Measurements from ENCODE around the gene HSDL1.

HSDL1 gene

DNA sequence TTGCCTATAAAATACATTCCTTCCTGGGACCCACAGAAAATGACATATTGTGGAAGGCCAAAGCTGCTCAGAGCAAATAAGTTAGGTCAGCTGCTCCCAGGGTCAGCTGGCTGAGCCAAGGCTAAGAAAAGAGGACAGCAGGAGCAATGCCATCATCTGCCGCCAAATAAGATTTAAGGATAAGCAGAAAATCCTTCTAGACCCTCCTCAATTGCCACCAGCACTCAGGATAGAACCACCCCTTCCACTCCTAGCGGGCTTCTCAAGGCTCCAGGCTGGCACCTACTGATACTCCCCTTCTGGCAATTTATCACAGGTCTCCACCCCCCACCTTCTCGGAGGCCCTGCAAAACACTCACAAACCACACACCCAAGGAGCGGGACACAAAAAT is 51.1 kb downstream of the HSDL1 start:
- no peak overlapping the region for H3K9ac ChIP-seq (ENCODE audit: low read depth, low read length)
- H3K36me3 ChIP-seq (ENCODE audit: control insufficient read depth, insufficient read depth, low read length), result peaks cover 20% of the 10 kb centered on the region
- no peaks in the 10 kb centered on the region for H3K9me3 ChIP-seq (ENCODE audit: control insufficient read depth, insufficient read depth, low read length)
- no peaks in the 10 kb centered on the region for H3K4me1 ChIP-seq (ENCODE audit: control insufficient read depth, insufficient read depth, low read length)
- H3K4me3 ChIP-seq (ENCODE audit: low read depth, low read length), result no peak overlapping the region
- no peaks in the 10 kb centered on the region for H3K27me3 ChIP-seq (ENCODE audit: control insufficient read depth, insufficient read depth, low read length)

DNA sequence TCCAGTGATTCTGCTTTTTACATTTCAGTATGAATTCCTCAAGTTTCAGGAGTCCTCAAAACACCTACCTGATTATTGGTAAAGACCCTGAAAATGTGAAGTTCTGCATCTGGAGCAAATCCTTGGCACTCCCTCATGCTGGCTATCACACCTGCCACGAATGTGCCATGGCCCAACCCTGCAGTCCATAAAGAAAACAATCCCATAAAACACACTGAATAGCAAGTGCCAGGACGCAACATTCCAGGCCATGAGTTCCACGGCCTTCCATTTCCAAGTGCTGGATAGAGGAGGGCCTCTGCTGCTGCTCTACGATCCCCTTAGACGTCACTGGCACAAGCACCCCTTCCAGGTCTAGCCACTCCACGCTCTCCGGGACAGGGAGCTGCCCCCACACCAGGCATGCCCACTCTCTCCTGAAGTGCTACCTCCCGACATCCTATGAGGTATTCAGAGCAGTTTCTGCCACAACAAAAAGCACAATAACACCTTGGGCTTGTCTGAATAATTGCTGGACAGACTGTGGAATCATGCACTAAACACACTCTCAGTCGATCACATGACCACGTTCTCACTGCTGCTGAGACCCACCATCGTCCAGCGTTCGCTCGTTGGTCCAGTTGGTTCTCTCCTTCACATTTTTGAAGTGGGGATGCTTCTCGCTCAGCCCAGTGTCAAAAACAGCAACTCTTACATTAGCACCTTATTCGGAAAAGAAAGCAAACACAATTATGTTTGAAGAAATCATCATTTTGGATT is 51.7 kb downstream of the HSDL1 start:
- Histone ChIP-seq H3K36me3 (ENCODE audit: control insufficient read depth, insufficient read depth, low read length) (peaks cover 20% of the 10 kb centered on the region), H3K9ac (ENCODE audit: low read depth, low read length) (no peak overlapping the region), H3K4me1 (ENCODE audit: control insufficient read depth, insufficient read depth, low read length) (no peaks in the 10 kb centered on the region), H3K4me3 (ENCODE audit: low read depth, low read length) (no peak overlapping the region), H3K27me3 (ENCODE audit: control insufficient read depth, insufficient read depth, low read length) (no peaks in the 10 kb centered on the region), H3K9me3 (ENCODE audit: control insufficient read depth, insufficient read depth, low read length) (no peaks in the 10 kb centered on the region)

DNA sequence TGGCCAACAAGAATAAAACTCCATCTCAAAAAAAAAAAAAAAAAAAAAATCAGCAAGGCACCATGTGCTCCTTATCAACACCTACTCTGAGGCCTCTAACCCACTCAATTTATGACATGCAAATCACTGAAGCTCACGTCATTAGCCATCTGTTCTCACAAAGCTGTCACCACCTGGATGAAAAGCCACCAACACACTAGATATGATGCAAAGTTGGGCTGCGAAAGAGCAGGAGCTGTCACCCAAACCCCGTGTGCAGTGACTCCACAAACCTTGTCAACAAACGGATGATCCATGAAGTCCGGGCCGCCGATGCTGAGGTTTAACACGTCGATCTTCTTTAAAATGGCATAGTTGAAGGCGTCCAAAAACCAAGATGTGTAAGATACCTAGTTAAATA is 53.5 kb downstream of the HSDL1 start:
- Histone ChIP-seq H3K36me3 (ENCODE audit: control insufficient read depth, insufficient read depth, low read length) (peaks cover 18% of the 10 kb centered on the region), H3K9me3 (ENCODE audit: control insufficient read depth, insufficient read depth, low read length) (no peaks in the 10 kb centered on the region), H3K27me3 (ENCODE audit: control insufficient read depth, insufficient read depth, low read length) (no peaks in the 10 kb centered on the region), H3K9ac (ENCODE audit: low read depth, low read length) (no peak overlapping the region), H3K4me3 (ENCODE audit: low read depth, low read length) (no peak overlapping the region), H3K4me1 (ENCODE audit: control insufficient read depth, insufficient read depth, low read length) (no peaks in the 10 kb centered on the region)

DNA sequence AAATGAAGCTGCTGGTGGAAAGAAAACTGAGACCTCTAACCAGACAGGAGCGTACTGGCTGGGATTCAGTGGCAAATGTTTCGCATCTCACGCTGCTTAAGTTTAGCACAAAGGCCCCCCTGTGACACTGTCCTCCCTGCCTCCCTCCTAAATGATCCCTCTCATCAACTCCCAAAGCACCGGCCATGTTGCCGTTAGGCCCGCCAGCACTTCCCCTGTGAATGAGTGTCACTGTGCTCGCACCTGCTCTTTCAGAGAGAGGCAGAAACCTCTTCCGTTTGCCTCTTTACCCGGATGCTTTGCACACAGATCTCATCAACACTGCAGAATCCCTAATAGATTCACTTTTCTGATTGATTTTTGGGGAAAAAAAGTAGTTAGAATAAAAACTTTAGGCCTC is 54.8 kb downstream of the HSDL1 start:
- H3K4me1 ChIP-seq (ENCODE audit: control insufficient read depth, insufficient read depth, low read length), result no peaks in the 10 kb centered on the region
- no peaks in the 10 kb centered on the region for H3K27me3 ChIP-seq (ENCODE audit: control insufficient read depth, insufficient read depth, low read length)
- no peak overlapping the region for H3K9ac ChIP-seq (ENCODE audit: low read depth, low read length)
- peaks cover 19% of the 10 kb centered on the region for H3K36me3 ChIP-seq (ENCODE audit: control insufficient read depth, insufficient read depth, low read length)
- no peaks in the 10 kb centered on the region for H3K9me3 ChIP-seq (ENCODE audit: control insufficient read depth, insufficient read depth, low read length)
- H3K4me3 ChIP-seq (ENCODE audit: low read depth, low read length), result no peak overlapping the region

GRCh38 chr16:84088695-84089395 is 56.1 kb downstream of the HSDL1 start:
- H3K36me3 ChIP-seq (ENCODE audit: control insufficient read depth, insufficient read depth, low read length), result peaks cover 14% of the 10 kb centered on the region
- H3K27me3 ChIP-seq (ENCODE audit: control insufficient read depth, insufficient read depth, low read length), result no peaks in the 10 kb centered on the region
- no peaks in the 10 kb centered on the region for H3K9me3 ChIP-seq (ENCODE audit: control insufficient read depth, insufficient read depth, low read length)
- no peaks in the 10 kb centered on the region for H3K4me1 ChIP-seq (ENCODE audit: control insufficient read depth, insufficient read depth, low read length)
- no peak overlapping the region for H3K4me3 ChIP-seq (ENCODE audit: low read depth, low read length)
- H3K9ac ChIP-seq (ENCODE audit: low read depth, low read length), result no peak overlapping the region

- H3K36me3 ChIP-seq (ENCODE audit: control insufficient read depth, insufficient read depth, low read length), result peaks cover 6% of the 10 kb centered on the region
- no peaks in the 10 kb centered on the region for H3K9me3 ChIP-seq (ENCODE audit: control insufficient read depth, insufficient read depth, low read length)
- H3K4me3 ChIP-seq (ENCODE audit: low read depth, low read length), result no peak overlapping the region
- no peaks in the 10 kb centered on the region for H3K27me3 ChIP-seq (ENCODE audit: control insufficient read depth, insufficient read depth, low read length)
- no peaks in the 10 kb centered on the region for H3K4me1 ChIP-seq (ENCODE audit: control insufficient read depth, insufficient read depth, low read length)
- H3K9ac ChIP-seq (ENCODE audit: low read depth, low read length), result no peak overlapping the region
Measured at GRCh38 chr16:84087466-84088151, 57.4 kb downstream of the HSDL1 start.

DNA sequence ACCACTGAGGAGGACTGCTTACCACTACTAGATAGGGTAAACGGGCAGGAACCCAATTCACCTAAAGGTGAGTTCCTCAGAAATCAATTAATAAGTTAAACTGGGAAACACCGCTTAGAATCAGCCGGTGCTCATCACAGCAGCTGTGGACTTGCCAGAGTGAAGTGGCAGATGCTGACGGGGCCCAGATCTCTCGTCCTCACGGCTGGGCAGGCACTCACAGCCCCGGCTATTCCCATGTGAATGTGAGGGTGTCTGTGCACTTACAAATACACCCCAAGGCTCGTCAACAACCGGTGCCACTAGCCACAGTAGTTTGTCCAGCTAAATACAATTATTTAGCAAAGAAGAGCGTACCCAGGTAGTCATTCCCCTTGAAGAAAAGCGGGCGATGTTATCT is 58.0 kb downstream of the HSDL1 start:
- no peaks in the 10 kb centered on the region for H3K4me1 ChIP-seq (ENCODE audit: control insufficient read depth, insufficient read depth, low read length)
- H3K36me3 ChIP-seq (ENCODE audit: control insufficient read depth, insufficient read depth, low read length), result peaks cover 4% of the 10 kb centered on the region
- no peaks in the 10 kb centered on the region for H3K9me3 ChIP-seq (ENCODE audit: control insufficient read depth, insufficient read depth, low read length)
- H3K4me3 ChIP-seq (ENCODE audit: low read depth, low read length), result no peak overlapping the region
- no peaks in the 10 kb centered on the region for H3K27me3 ChIP-seq (ENCODE audit: control insufficient read depth, insufficient read depth, low read length)
- H3K9ac ChIP-seq (ENCODE audit: low read depth, low read length), result no peak overlapping the region

DNA sequence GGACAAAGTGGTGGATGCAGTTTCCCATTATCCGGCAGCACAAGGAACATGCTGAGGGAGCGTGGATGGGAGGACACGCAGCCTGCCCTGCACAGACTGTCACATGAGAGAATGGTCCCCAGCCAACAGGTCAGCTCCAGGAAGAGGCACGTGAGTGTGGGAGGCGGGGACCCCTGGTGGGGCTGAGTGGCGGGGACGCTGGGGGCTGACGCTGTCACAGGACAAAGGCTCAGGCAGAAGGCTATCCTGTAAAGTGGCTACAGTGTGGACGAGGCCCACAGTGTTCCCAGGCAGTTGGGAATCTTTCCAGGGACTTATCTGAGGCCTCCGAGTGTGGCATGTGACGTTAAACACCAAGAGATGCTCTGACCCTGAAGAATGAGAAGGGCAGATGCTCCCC is 58.6 kb downstream of the HSDL1 start:
- Histone ChIP-seq H3K4me3 (ENCODE audit: low read depth, low read length) (no peak overlapping the region), H3K4me1 (ENCODE audit: control insufficient read depth, insufficient read depth, low read length) (no peaks in the 10 kb centered on the region), H3K9me3 (ENCODE audit: control insufficient read depth, insufficient read depth, low read length) (no peaks in the 10 kb centered on the region), H3K9ac (ENCODE audit: low read depth, low read length) (no peak overlapping the region), H3K27me3 (ENCODE audit: control insufficient read depth, insufficient read depth, low read length) (no peaks in the 10 kb centered on the region), H3K36me3 (ENCODE audit: control insufficient read depth, insufficient read depth, low read length) (peaks cover 4% of the 10 kb centered on the region)

- Histone ChIP-seq H3K36me3 (ENCODE audit: control insufficient read depth, insufficient read depth, low read length) (peaks cover 4% of the 10 kb centered on the region), H3K4me3 (ENCODE audit: low read depth, low read length) (no peak overlapping the region), H3K9me3 (ENCODE audit: control insufficient read depth, insufficient read depth, low read length) (no peaks in the 10 kb centered on the region), H3K4me1 (ENCODE audit: control insufficient read depth, insufficient read depth, low read length) (no peaks in the 10 kb centered on the region), H3K27me3 (ENCODE audit: control insufficient read depth, insufficient read depth, low read length) (no peaks in the 10 kb centered on the region), H3K9ac (ENCODE audit: low read depth, low read length) (no peak overlapping the region)
Measured at GRCh38 chr16:84085773-84086172, 59.2 kb downstream of the HSDL1 start.

DNA sequence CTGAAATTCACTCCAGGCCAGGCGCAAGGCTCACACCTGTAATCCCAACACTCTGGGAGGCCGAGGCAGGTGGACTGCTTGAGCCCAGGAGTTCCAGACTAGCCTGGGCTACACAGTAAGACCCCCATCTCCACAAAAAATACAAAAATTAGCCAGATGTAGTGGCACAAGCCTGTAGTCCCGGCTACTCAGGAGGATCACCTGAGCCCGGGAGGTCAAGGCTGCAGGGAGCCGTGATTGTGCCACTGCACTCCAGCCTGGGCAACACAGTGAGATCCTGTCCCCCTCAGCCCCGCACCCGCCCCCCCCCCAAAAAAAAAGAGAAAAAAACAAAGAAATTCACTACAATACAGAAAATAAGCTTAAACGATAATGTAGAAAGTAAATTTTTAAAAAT is 59.7 kb downstream of the HSDL1 start:
- no peak overlapping the region for H3K9ac ChIP-seq (ENCODE audit: low read depth, low read length)
- no peaks in the 10 kb centered on the region for H3K9me3 ChIP-seq (ENCODE audit: control insufficient read depth, insufficient read depth, low read length)
- no peak overlapping the region for H3K4me3 ChIP-seq (ENCODE audit: low read depth, low read length)
- H3K4me1 ChIP-seq (ENCODE audit: control insufficient read depth, insufficient read depth, low read length), result no peaks in the 10 kb centered on the region
- H3K36me3 ChIP-seq (ENCODE audit: control insufficient read depth, insufficient read depth, low read length), result peaks cover 4% of the 10 kb centered on the region
- H3K27me3 ChIP-seq (ENCODE audit: control insufficient read depth, insufficient read depth, low read length), result no peaks in the 10 kb centered on the region

GRCh38 chr16:84084570-84085270 is 60.3 kb downstream of the HSDL1 start:
- Histone ChIP-seq H3K4me3 (ENCODE audit: low read depth, low read length) (no peak overlapping the region), H3K36me3 (ENCODE audit: control insufficient read depth, insufficient read depth, low read length) (peaks cover 4% of the 10 kb centered on the region), H3K27me3 (ENCODE audit: control insufficient read depth, insufficient read depth, low read length) (no peaks in the 10 kb centered on the region), H3K4me1 (ENCODE audit: control insufficient read depth, insufficient read depth, low read length) (no peaks in the 10 kb centered on the region), H3K9me3 (ENCODE audit: control insufficient read depth, insufficient read depth, low read length) (no peaks in the 10 kb centered on the region), H3K9ac (ENCODE audit: low read depth, low read length) (no peak overlapping the region)
